Measurements from ENCODE around the gene TBC1D22A. TPM values are rescaled to one million over a fixed set of nuclear protein-coding genes. Genes with fewer than 3 reads are reported as not detected.

The TBC1D22A gene
- total and polyA plus RNA-seq, 8 donors: 12.0 to 17.6 (median 15.3) TPM

DNA sequence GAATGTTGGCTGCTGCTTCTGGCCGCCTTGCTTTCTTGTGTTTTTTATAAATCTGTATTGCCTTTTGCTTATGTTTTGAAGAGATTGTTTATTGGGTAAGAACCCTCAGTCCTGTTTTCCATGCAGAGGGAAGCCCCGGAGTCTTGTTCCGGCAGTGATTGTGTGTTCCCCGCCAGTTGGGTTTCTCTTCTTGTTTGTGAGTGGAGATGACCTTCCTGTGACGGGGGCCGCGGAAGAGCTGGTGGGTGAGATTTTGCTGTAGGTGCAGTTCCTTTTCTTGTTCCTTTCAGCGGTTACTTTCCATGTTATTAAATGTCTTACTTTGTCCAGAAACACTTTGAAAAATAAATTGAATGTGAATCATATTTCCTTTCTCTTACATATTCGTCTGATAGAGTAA is 8.3 kb downstream of the TBC1D22A start:
- intact Hi-C loops (cut with DNase I): no loop called here
- WGBS, 2 donors: 78 to 84% methylated on average over 9 of the region's 9 CpGs
- Histone ChIP-seq H3K36me3 (no peaks in the 10 kb centered on the region), H3K4me3 (no peak overlapping the region), H3K4me1 (peaks cover 0 to 28% (median 0%) of the 10 kb centered on the region in 3 donors), H3K27ac (peak overlapping the region in 2 of 4 donors; percentile 30 to 48), H3K9me3 (no peaks in the 10 kb centered on the region), H3K27me3 (no peaks in the 10 kb centered on the region)
- ATAC-seq (no peak), FAIRE-seq (no peak), DNase-seq (peak in 1 of 6 donors; percentile 36)
- TF ChIP-seq, protein P1, sequence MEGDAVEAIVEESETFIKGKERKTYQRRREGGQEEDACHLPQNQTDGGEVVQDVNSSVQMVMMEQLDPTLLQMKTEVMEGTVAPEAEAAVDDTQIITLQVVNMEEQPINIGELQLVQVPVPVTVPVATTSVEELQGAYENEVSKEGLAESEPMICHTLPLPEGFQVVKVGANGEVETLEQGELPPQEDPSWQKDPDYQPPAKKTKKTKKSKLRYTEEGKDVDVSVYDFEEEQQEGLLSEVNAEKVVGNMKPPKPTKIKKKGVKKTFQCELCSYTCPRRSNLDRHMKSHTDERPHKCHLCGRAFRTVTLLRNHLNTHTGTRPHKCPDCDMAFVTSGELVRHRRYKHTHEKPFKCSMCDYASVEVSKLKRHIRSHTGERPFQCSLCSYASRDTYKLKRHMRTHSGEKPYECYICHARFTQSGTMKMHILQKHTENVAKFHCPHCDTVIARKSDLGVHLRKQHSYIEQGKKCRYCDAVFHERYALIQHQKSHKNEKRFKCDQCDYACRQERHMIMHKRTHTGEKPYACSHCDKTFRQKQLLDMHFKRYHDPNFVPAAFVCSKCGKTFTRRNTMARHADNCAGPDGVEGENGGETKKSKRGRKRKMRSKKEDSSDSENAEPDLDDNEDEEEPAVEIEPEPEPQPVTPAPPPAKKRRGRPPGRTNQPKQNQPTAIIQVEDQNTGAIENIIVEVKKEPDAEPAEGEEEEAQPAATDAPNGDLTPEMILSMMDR (IDR thresholded peaks at IDR 0.05): no peak

- Histone ChIP-seq H3K9me3 (no peaks in the 10 kb centered on the region), H3K4me1 (peaks cover 0 to 40% (median 0%) of the 10 kb centered on the region in 3 donors), H3K27me3 (no peaks in the 10 kb centered on the region), H3K4me3 (no peak overlapping the region), H3K27ac (peak overlapping the region in 3 of 4 donors; percentile 26 to 82 (median 80)), H3K36me3 (no peaks in the 10 kb centered on the region)
- ATAC-seq: no peak
- 89% methylated on average over 10 of the region's 10 CpGs for WGBS, 2 donors
- TF ChIP-seq, protein P1 (IDR thresholded peaks at IDR 0.05): no peak
- intact Hi-C loops (cut with DNase I): no loop called here
- DNase-seq: no peak
- FAIRE-seq: no peak
Measured at GRCh38 chr22:46773076-46773475, 10.6 kb downstream of the TBC1D22A start.

GRCh38 chr22:46774253-46774979 is 12.0 kb downstream of the TBC1D22A start:
- H3K36me3 ChIP-seq: no peaks in the 10 kb centered on the region
- TF ChIP-seq, protein P1 (IDR thresholded peaks at IDR 0.05): no peak
- H3K4me3 ChIP-seq: no peak overlapping the region
- H3K9me3 ChIP-seq: no peaks in the 10 kb centered on the region
- peaks cover 0 to 40% (median 0%) of the 10 kb centered on the region in 3 donors for H3K4me1 ChIP-seq
- FAIRE-seq (no peak), ATAC-seq (peak in 1 of 4 donors; percentile 27), DNase-seq (no peak)
- 86 to 89% methylated on average over 24 of the region's 24 CpGs for WGBS, 2 donors
- intact Hi-C loops (cut with DNase I): no loop called here
- peak overlapping the region; percentile 26 to 82 (median 58) for H3K27ac ChIP-seq
- H3K27me3 ChIP-seq: no peaks in the 10 kb centered on the region

GRCh38 chr22:46774980-46775849 is 12.8 kb downstream of the TBC1D22A start:
- ATAC-seq (peak in 1 of 4 donors; percentile 11), FAIRE-seq (no peak), DNase-seq (no peak)
- TF ChIP-seq, protein P1 (IDR thresholded peaks at IDR 0.05): no peak
- 74 to 75% methylated on average over 20 of the region's 20 CpGs for WGBS, 2 donors
- Histone ChIP-seq H3K9me3 (no peaks in the 10 kb centered on the region), H3K27me3 (no peaks in the 10 kb centered on the region), H3K36me3 (no peaks in the 10 kb centered on the region), H3K4me3 (no peak overlapping the region), H3K4me1 (peaks cover 0 to 38% (median 0%) of the 10 kb centered on the region in 3 donors), H3K27ac (peak overlapping the region in 2 of 4 donors; percentile 80 to 82)
- intact Hi-C loops (cut with DNase I): no loop called here
